Trophoblast cell (in vitro differentiated cells and primary cell): Measurements from ENCODE around the gene FAM156A.

ENCODE experiments used
- DNase-seq, 2 donors: peaks; one replicate each; pipeline ENCODE4 v3.0.0-alpha.2; 2016
- H2AFZ ChIP-seq: 2 replicates; pipeline ENCODE4 v1.6.1; 2013; ENCODE audit warnings: low read length, moderate library complexity, mild to moderate bottlenecking; ENCODE audit not compliant: insufficient read depth, poor library complexity
- H2AK5ac ChIP-seq: 2 replicates; pipeline ENCODE4 v1.6.1; 2013; ENCODE audit warnings: mild to moderate bottlenecking, low read length
- H2BK120ac ChIP-seq: 2 replicates; pipeline ENCODE4 v1.6.1; 2013; ENCODE audit warnings: low read length, mild to moderate bottlenecking, moderate library complexity; ENCODE audit not compliant: insufficient read depth, poor library complexity
- H2BK12ac ChIP-seq: 2 replicates; pipeline ENCODE4 v1.6.1; 2013; ENCODE audit warnings: mild to moderate bottlenecking, low read length, moderate library complexity
- H2BK5ac ChIP-seq: 2 replicates; pipeline ENCODE4 v1.6.1; 2013; ENCODE audit warnings: low read length, low read depth, moderate library complexity, mild to moderate bottlenecking; ENCODE audit not compliant: poor library complexity
- H3K14ac ChIP-seq: 2 replicates; pipeline ENCODE4 v1.6.1; 2013; ENCODE audit warnings: mild to moderate bottlenecking, low read length
- H3K18ac ChIP-seq: 2 replicates; pipeline ENCODE4 v1.6.1; 2013; ENCODE audit warnings: mild to moderate bottlenecking, low read length
- H3K23ac ChIP-seq: 2 replicates; pipeline ENCODE4 v1.6.1; 2013; ENCODE audit warnings: low read length
- H3K27ac ChIP-seq: 2 replicates; pipeline ENCODE4 v1.5.1; 2013; ENCODE audit warnings: low read depth, mild to moderate bottlenecking, inconsistent platforms, low read length, moderate library complexity
- H3K27me3 ChIP-seq: 2 replicates; pipeline ENCODE4 v1.6.1; 2013; ENCODE audit warnings: inconsistent platforms, mild to moderate bottlenecking, low read length, moderate library complexity; ENCODE audit not compliant: insufficient read depth
- H3K36me3 ChIP-seq, 2 experiments: 1 replicate in 1 of 2; 2 replicates in 1 of 2; pipeline ENCODE4 v1.6.1; 2013; ENCODE audit warnings: low read length in 2 of 2, mild to moderate bottlenecking in 2 of 2, moderate library complexity in 1 of 2; ENCODE audit not compliant: insufficient read depth in 2 of 2, control insufficient read depth in 1 of 2
- H3K4ac ChIP-seq: 2 replicates; pipeline ENCODE4 v1.6.1; 2013; ENCODE audit warnings: low read depth, mild to moderate bottlenecking, low read length, moderate library complexity
- H3K4me1 ChIP-seq, 2 experiments: 1 replicate in 1 of 2; 2 replicates in 1 of 2; pipeline ENCODE4 v1.6.1; 2013; ENCODE audit warnings: low read length in 2 of 2, mild to moderate bottlenecking in 2 of 2, moderate library complexity in 1 of 2; ENCODE audit not compliant: insufficient read depth in 2 of 2, control insufficient read depth in 1 of 2
- H3K4me2 ChIP-seq: 2 replicates; pipeline ENCODE4 v1.6.1; 2013; ENCODE audit warnings: inconsistent platforms, mild to moderate bottlenecking, low read length, moderate library complexity
- H3K4me3 ChIP-seq: 2 replicates; pipeline ENCODE4 v1.5.1; 2013; ENCODE audit warnings: mild to moderate bottlenecking, low read depth, low read length, inconsistent platforms
- H3K79me1 ChIP-seq: one replicate; pipeline ENCODE4 v1.6.1; 2013; ENCODE audit warnings: low read length
- H3K79me2 ChIP-seq: 2 replicates; pipeline ENCODE4 v1.6.1; 2013; ENCODE audit warnings: low read length, mild to moderate bottlenecking; ENCODE audit not compliant: control insufficient read depth, insufficient read depth, poor library complexity
- H3K9ac ChIP-seq: 2 replicates; pipeline ENCODE4 v1.6.1; 2013; ENCODE audit warnings: mild to moderate bottlenecking, low read length
- H3K9me3 ChIP-seq: 2 replicates; pipeline ENCODE4 v1.6.1; 2013; ENCODE audit warnings: low read depth, mild to moderate bottlenecking, control low read depth, inconsistent platforms, low read length; ENCODE audit not compliant: insufficient read depth
- H4K12ac ChIP-seq: 2 replicates; pipeline ENCODE4 v1.6.1; 2013; ENCODE audit warnings: low read depth, mild to moderate bottlenecking, low read length, moderate library complexity
- H4K8ac ChIP-seq: 2 replicates; pipeline ENCODE4 v1.6.1; 2013; ENCODE audit warnings: low read depth, mild to moderate bottlenecking, low read length, moderate library complexity
- H4K91ac ChIP-seq: one replicate; pipeline ENCODE4 v1.6.1; 2013; ENCODE audit warnings: low read depth, mild to moderate bottlenecking, low read length, moderate library complexity
- WGBS: extraction: QIAGEN DNeasy Blood & Tissue Kit; methylation state at CpG from one replicate; pipeline ENCODE4 v1.1.7; 2013; ENCODE audit warnings: missing lambda C conversion rate; ENCODE audit not compliant: insufficient read length, insufficient coverage; ENCODE audit errors: extremely low coverage; 5-methylcytosine and 5-hydroxymethylcytosine counted together

Gene FAM156A

GRCh38 chrX:52983321-52984000 is 25.1 kb upstream of the FAM156A start:
- H3K4me2 ChIP-seq: peak overlapping the region; percentile 36
- no peak overlapping the region for H4K12ac ChIP-seq
- H2AFZ ChIP-seq: no peak overlapping the region
- H3K4me3 ChIP-seq: no peak overlapping the region
- no peaks in the 10 kb centered on the region for H3K79me2 ChIP-seq
- H3K9me3 ChIP-seq: no peaks in the 10 kb centered on the region
- DNase-seq: no peak
- H3K36me3 ChIP-seq: no peaks in the 10 kb centered on the region
- H3K23ac ChIP-seq: no peak overlapping the region
- H2BK5ac ChIP-seq: no peak overlapping the region
- H2BK120ac ChIP-seq: peak overlapping the region; percentile 17
- no peak overlapping the region for H3K4ac ChIP-seq
- H3K14ac ChIP-seq: no peak overlapping the region
- H3K4me1 ChIP-seq: peaks cover 0 to 9% of the 10 kb centered on the region in 2 experiments
- no peak overlapping the region for H4K8ac ChIP-seq
- no peak overlapping the region for H4K91ac ChIP-seq
- H3K27ac ChIP-seq: peak overlapping the region; percentile 19
- no peaks in the 10 kb centered on the region for H3K27me3 ChIP-seq
- WGBS: no CpG with 5 or more reads among the region's 5 CpGs
- no peak overlapping the region for H2BK12ac ChIP-seq
- H3K9ac ChIP-seq: no peak overlapping the region
- H3K79me1 ChIP-seq: no peaks in the 10 kb centered on the region
- no peak overlapping the region for H2AK5ac ChIP-seq
- H3K18ac ChIP-seq: no peak overlapping the region

- H3K4me1 ChIP-seq: peaks cover 3 to 14% of the 10 kb centered on the region in 2 experiments
- H3K4me2 ChIP-seq: no peak overlapping the region
- no peak overlapping the region for H3K23ac ChIP-seq
- H2AK5ac ChIP-seq: no peak overlapping the region
- H3K27me3 ChIP-seq: no peaks in the 10 kb centered on the region
- no peak overlapping the region for H2BK5ac ChIP-seq
- H4K91ac ChIP-seq: no peak overlapping the region
- peak; percentile 82 to 94 for DNase-seq
- H2BK120ac ChIP-seq: no peak overlapping the region
- H3K27ac ChIP-seq: peak overlapping the region; percentile 46
- H2AFZ ChIP-seq: no peak overlapping the region
- H4K12ac ChIP-seq: no peak overlapping the region
- no peak overlapping the region for H4K8ac ChIP-seq
- H3K14ac ChIP-seq: no peak overlapping the region
- no peak overlapping the region for H3K4me3 ChIP-seq
- no peaks in the 10 kb centered on the region for H3K36me3 ChIP-seq
- WGBS: no CpG with 5 or more reads among the region's 4 CpGs
- H3K18ac ChIP-seq: no peak overlapping the region
- no peaks in the 10 kb centered on the region for H3K79me2 ChIP-seq
- no peak overlapping the region for H2BK12ac ChIP-seq
- H3K9ac ChIP-seq: no peak overlapping the region
- H3K9me3 ChIP-seq: no peaks in the 10 kb centered on the region
- peaks cover 2% of the 10 kb centered on the region for H3K79me1 ChIP-seq
- H3K4ac ChIP-seq: no peak overlapping the region
Observed at GRCh38 chrX:52979993-52980392, 21.7 kb upstream of the FAM156A start.

- no peak overlapping the region for H3K9ac ChIP-seq
- H3K4me2 ChIP-seq: no peak overlapping the region
- H3K79me1 ChIP-seq: peaks cover 3% of the 10 kb centered on the region
- no peaks in the 10 kb centered on the region for H3K36me3 ChIP-seq
- no peak overlapping the region for H2AFZ ChIP-seq
- no peak overlapping the region for H2BK120ac ChIP-seq
- H3K79me2 ChIP-seq: no peaks in the 10 kb centered on the region
- H3K4ac ChIP-seq: no peak overlapping the region
- H4K12ac ChIP-seq: no peak overlapping the region
- no peaks in the 10 kb centered on the region for H3K27me3 ChIP-seq
- no peak overlapping the region for H2AK5ac ChIP-seq
- H3K27ac ChIP-seq: peak overlapping the region; percentile 19
- WGBS: no CpG with 5 or more reads among the region's 4 CpGs
- peak overlapping the region; percentile 72 for H4K91ac ChIP-seq
- no peak overlapping the region for H3K18ac ChIP-seq
- H3K14ac ChIP-seq: no peak overlapping the region
- H3K4me1 ChIP-seq: peaks cover 5 to 14% of the 10 kb centered on the region in 2 experiments
- H3K23ac ChIP-seq: no peak overlapping the region
- no peak overlapping the region for H2BK12ac ChIP-seq
- no peak overlapping the region for H2BK5ac ChIP-seq
- no peak overlapping the region for H4K8ac ChIP-seq
- no peaks in the 10 kb centered on the region for H3K9me3 ChIP-seq
- H3K4me3 ChIP-seq: no peak overlapping the region
- peak in 1 of 2 donors; percentile 15 for DNase-seq
Observed at GRCh38 chrX:52979568-52979967, 21.2 kb upstream of the FAM156A start.

GRCh38 chrX:52977953-52978352 is 19.6 kb upstream of the FAM156A start:
- Histone ChIP-seq H3K4ac (no peak overlapping the region), H2BK12ac (no peak overlapping the region), H3K27me3 (no peaks in the 10 kb centered on the region), H4K8ac (no peak overlapping the region), H3K79me2 (no peaks in the 10 kb centered on the region), H2AK5ac (no peak overlapping the region), H3K14ac (no peak overlapping the region), H3K4me2 (no peak overlapping the region), H4K91ac (no peak overlapping the region), H3K4me1 (peaks cover 5 to 14% of the 10 kb centered on the region in 2 experiments), H3K4me3 (no peak overlapping the region), H3K79me1 (peaks cover 3% of the 10 kb centered on the region), H2BK120ac (no peak overlapping the region), H4K12ac (no peak overlapping the region), H2AFZ (no peak overlapping the region), H3K9me3 (no peaks in the 10 kb centered on the region), H3K36me3 (no peaks in the 10 kb centered on the region), H3K23ac (no peak overlapping the region), H2BK5ac (no peak overlapping the region), H3K18ac (no peak overlapping the region), H3K9ac (no peak overlapping the region), H3K27ac (no peak overlapping the region)
- no peak for DNase-seq
- WGBS: no CpG with 5 or more reads among the region's 2 CpGs
